Activated T-cell treated with anti-CD3 and anti-CD28 coated beads, Interleukin-2, amount 50 U/mL, for 48 hours (primary cell): Measurements from ENCODE around the gene CENPP.
A peak's percentile ranks its signal among the peaks of the same experiment; 100 is the strongest.

Experiments used
- DNase-seq, 2 experiments: peaks; one replicate each; pipeline ENCODE4 v3.0.0-alpha.2; 2020

The CENPP gene

GRCh38 chr9:92603100-92603499, 277.3 kb downstream of the CENPP start:
- DNase-seq = no peak

DNA sequence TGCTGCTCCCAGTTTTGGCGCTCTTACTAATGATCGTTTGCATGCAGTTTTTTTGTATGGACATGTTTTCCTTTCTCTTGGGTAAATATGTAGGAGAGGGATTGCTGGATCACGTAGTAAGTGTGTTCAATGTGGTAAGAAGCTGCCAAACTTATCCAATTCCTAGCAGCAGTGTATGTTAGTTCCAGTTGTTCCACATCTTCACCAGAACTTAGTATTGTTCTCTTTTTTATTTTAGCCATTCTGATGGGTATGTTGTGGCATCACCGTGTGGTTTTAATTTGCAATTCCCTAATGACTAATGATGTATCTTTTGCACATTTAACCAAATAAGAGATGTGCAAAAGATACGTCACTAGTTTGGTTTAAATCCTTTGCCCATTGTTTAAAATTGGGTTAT, 278.2 kb downstream of the CENPP start:
- DNase-seq = no peak

- DNase-seq = no peak
Measured at GRCh38 chr9:92605224-92605623, 279.5 kb downstream of the CENPP start.

GRCh38 chr9:92607088-92607487, 281.3 kb downstream of the CENPP start:
- no peak for DNase-seq

- DNase-seq = no peak
Measured at GRCh38 chr9:92607773-92608172, 282.0 kb downstream of the CENPP start.

DNA sequence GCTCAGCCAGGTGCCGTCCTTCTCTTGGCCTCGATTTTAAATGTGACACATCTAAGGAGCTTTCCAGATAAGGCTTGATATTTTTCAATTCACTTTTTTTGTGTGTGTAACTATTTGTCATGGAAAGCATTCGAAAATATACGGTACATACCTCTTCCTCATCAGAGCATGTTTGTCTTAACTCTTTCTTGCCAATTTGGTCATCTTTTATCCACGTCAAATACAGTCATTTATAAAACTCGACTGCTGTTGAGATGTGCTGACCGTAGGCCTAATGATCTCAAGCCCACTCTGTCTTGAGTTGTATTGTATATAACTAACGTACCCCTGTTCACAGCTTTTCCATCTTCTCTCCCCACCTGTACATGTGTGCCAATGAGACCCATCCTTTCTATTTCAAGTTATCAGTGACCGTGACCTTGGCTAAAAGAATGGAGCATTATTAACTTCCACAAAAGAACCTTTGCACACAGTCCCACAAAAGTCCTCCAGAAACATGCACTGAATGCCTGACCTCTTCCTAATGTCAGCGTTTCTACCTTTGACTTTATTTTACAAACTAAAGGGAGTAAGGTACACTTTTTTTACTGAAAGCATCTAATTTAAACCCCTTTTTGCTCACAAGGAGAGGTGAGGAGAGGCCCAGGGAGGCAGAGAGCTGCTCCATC, 282.6 kb downstream of the CENPP start:
- no peak for DNase-seq

DNA sequence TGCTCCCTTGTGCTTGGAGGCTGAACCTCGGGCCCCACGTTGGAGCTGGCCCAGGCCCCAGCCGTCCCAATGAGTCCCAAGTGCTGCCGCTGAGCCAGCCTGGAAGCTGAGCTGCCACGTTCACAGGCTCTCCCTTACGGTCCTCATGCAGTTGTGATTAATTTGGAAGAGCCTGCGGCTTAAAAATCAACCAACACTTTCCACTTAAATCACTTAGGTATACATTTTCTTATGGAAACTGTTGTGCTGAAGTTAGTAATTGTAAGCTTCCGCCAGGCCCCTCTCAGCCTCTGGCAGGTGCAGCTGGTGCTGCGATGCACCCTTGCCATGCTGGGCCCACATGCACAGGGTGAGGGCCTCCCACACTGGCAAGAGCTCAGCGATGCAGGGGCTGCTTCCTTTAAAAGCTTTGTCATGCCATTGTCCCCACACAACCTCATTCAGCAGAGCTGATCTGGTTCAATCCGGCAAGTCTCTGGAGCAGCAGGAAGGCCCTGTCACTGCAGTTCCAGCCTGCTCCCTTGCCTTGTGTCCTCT, 283.2 kb downstream of the CENPP start:
- DNase-seq = no peak

- DNase-seq = no peak
Measured at GRCh38 chr9:92610470-92611420, 285.0 kb downstream of the CENPP start.

DNA sequence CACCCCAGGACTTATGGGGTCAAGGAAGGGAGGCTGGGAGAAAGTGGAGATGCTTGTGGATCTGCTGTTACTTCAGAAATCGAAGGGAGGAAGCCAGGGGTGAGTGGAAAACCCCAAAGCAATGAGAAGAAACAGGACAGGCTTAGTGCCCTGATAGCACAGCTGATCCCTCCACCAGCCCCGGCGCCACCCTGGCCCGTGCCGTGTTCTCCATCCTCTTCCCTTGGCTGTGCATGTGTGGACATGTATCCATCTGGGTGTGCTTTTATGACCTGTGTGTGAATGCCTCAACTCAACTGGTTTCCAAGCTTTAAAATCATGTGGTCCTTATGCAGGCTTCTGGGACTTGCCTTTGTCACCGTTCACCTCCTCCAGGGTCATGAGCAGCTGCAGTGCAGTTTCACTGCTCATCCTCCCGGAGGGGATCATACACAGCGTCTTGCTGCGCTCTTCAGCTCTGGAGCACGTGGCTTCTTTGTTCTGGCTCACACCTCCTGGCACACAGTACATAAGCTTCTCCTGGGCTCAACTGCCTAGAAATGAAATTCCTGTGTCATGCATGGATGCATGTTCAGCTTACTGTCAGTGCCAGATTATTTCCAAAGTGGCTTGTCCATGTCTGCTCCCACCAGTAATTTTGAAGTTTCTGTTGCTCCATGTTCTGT, 286.0 kb downstream of the CENPP start:
- DNase-seq = no peak

DNA sequence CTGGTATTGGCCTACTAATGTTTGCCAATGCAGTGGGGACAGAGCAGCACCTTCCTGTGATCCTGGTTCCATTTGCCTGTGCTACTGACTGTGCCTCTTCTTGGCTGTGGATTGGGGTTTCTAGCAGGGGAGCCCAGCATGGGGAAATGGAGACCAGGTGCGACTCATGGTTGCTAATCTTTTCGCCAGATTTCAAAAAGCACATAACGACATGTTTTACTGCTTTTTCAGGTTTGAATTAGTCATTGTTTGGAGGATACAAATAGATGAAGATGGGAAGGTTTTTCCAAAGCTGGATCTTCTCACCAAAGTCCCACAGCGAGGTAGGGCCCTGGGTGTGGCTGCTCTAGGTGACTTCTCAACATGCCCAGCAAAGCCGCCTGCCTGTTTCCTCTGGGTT, 286.5 kb downstream of the CENPP start:
- DNase-seq = no peak

- no peak for DNase-seq
Measured at GRCh38 chr9:92612816-92613215, 287.1 kb downstream of the CENPP start.

- DNase-seq = no peak
Measured at GRCh38 chr9:92613268-92614122, 287.7 kb downstream of the CENPP start.

DNA sequence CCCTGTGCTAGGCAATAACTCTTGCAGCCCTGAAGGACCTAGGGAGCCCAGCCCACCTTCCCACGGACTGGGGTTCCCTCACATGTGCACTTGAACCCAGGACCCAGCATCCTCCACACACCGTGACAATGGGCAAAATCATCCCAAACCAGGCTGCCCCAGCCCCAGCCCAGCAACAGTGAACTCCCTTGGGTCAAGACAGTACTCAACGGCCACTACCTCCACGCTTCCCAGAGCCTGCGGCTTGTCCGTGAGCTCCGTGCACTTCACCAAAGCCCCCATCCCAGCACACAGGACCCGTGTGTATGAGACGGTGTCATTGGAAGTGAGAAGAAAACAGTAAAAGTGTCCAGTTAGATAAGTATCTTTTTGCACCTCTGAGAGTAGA, 288.4 kb downstream of the CENPP start:
- DNase-seq = peak in 1 of 2 experiments; percentile 5

- peak in 1 of 2 experiments; percentile 4 for DNase-seq
Measured at GRCh38 chr9:92614763-92615461, 289.2 kb downstream of the CENPP start.

DNA sequence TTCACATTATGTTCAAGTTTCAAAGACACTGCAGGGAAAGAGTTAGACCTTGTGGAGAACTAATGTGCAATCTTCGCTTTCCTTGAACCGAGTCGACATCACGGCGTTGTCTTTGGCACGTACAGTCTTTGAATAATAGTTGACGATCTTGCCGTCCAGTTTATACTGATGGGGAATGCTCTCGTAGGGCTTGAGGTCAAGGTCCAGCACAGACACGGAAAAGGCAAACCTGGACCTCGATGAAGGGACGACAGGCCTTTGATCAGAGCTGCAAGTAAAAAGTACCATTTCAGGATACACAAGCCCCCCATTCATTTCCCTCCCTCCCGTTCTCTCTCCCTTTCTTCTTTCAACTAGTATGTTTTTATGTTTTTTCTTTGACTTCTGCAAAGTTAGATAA, 290.0 kb downstream of the CENPP start:
- DNase-seq = peak in 1 of 2 experiments; percentile 1

DNA sequence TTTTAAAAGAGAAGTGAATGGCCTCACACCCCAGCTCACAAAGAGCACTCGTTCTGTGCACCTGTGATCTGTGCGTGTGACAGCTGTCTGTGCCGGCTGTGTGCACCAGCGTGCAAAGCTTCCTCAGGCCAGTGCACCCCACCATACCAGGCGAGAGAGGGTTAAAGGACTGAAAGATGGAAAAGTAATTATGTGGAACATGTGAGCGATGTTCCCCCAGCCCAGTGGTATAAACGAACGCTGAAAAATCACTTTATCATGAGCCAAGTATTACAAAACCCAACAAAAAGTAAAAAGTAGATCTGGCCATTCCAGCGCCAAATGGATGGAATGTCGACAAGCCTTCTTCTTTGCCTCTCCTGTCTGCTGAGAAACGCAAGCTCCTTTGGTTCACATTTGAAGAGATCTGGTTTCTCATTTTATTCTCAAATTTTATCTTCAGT, 290.5 kb downstream of the CENPP start:
- DNase-seq = no peak

DNA sequence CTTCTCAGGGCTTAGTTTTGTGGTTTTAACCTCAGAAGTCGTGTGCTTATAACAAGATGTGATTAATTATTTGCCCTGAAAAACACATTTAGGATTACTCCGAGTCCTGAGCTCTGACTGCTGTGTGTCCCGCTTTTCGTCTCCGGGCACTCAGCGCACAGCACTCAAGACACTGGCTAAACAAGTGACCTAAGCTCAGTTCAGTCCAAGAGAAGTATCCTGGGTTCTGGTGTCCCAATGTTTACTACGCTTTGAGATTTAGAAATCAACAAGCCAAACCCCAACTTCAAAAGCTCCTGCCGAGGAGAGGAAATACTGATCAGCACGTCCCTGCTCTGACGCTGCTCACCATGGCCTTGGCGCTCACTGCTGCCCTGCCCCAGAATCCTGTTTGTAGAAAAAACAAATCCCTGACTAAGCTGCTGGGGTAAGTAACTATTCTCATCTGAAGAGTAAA, 290.9 kb downstream of the CENPP start:
- DNase-seq = peak in 1 of 2 experiments; percentile 5

- DNase-seq = no peak
Measured at GRCh38 chr9:92617195-92617813, 291.6 kb downstream of the CENPP start.

- DNase-seq = no peak
Measured at GRCh38 chr9:92617951-92618510, 292.3 kb downstream of the CENPP start.

DNA sequence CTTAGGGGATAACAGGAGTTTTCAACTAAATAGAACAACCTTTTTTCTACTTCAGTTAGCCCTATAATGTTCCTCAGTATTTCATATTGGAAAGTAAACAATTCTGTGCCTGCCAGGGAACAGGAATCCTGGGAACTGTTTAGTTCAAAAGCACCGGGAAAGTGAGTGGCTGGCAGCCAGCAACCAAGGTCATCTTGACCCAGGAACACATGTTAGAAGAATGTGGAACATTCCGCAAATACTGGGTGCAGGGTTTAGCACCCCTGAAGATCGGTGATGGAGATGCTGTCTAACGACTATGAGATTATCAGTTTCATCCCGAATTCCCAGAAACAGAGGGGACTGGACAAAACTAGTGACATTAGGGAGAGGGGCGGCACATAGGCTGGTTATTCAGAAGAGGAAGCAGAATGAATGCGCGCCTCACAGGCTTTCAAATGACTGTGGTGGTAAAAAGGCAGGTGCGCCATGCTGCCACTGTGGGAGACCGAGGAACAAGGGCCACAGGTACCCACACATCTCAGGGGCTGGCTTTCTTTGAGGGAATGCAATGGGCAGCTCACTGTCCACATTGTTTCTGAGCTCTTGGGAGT, 293.0 kb downstream of the CENPP start:
- DNase-seq = peak in 1 of 2 experiments; percentile 3
